ENCODE results near the gene GBE1.

DNA sequence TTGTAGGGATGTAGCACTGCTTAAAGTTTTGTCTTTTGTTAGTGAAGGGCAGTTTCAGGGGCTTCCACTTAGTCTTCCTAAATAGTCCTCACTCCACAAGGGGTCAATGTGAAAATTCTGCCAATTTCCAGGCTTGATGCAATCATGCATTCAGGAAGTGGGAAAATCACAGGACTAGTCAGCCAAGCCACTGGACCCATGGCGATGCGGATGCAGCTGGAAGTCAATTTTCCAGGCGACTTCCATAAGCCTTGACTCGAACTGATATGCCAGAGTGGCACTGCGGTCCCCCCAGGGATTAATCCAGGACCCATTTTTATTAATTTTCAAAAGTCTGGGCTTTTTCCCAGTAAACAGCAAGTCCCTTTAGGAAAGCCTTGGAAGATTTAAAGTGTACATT lies 26.1 kb downstream of the GBE1 start:
- TF ChIP-seq POLR2AphosphoS5 (IDR thresholded peaks at IDR 0.05) (no peak), POLR2A (IDR thresholded peaks at IDR 0.05) (no peak)
- TF ChIP-seq, protein P1, sequence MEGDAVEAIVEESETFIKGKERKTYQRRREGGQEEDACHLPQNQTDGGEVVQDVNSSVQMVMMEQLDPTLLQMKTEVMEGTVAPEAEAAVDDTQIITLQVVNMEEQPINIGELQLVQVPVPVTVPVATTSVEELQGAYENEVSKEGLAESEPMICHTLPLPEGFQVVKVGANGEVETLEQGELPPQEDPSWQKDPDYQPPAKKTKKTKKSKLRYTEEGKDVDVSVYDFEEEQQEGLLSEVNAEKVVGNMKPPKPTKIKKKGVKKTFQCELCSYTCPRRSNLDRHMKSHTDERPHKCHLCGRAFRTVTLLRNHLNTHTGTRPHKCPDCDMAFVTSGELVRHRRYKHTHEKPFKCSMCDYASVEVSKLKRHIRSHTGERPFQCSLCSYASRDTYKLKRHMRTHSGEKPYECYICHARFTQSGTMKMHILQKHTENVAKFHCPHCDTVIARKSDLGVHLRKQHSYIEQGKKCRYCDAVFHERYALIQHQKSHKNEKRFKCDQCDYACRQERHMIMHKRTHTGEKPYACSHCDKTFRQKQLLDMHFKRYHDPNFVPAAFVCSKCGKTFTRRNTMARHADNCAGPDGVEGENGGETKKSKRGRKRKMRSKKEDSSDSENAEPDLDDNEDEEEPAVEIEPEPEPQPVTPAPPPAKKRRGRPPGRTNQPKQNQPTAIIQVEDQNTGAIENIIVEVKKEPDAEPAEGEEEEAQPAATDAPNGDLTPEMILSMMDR (IDR thresholded peaks at IDR 0.05): no peak

Measured in suprapubic skin (tissue), 4 donors.